Measurements from ENCODE around the gene FAM107B.

FAM107B gene

GRCh38 chr10:14806318-14806717, 31.6 kb upstream of the FAM107B start:
- Histone ChIP-seq H3K4me3 (ENCODE audit: low read depth, low read length) (no peak overlapping the region), H3K27me3 (ENCODE audit: control insufficient read depth, insufficient read depth, low read length) (no peaks in the 10 kb centered on the region), H3K27ac (ENCODE audit: low read depth, low read length) (no peak overlapping the region), H3K9ac (ENCODE audit: low read depth, low read length) (no peak overlapping the region), H3K36me3 (ENCODE audit: control insufficient read depth, insufficient read depth, low read length) (no peaks in the 10 kb centered on the region), H3K4me1 (ENCODE audit: control insufficient read depth, insufficient read depth, low read length) (no peaks in the 10 kb centered on the region), H3K9me3 (ENCODE audit: control insufficient read depth, insufficient read depth, low read length) (no peaks in the 10 kb centered on the region)

- Histone ChIP-seq H3K4me3 (ENCODE audit: low read depth, low read length) (no peak overlapping the region), H3K9ac (ENCODE audit: low read depth, low read length) (no peak overlapping the region), H3K4me1 (ENCODE audit: control insufficient read depth, insufficient read depth, low read length) (no peaks in the 10 kb centered on the region), H3K9me3 (ENCODE audit: control insufficient read depth, insufficient read depth, low read length) (no peaks in the 10 kb centered on the region), H3K36me3 (ENCODE audit: control insufficient read depth, insufficient read depth, low read length) (no peaks in the 10 kb centered on the region), H3K27ac (ENCODE audit: low read depth, low read length) (no peak overlapping the region), H3K27me3 (ENCODE audit: control insufficient read depth, insufficient read depth, low read length) (no peaks in the 10 kb centered on the region)
Measured at GRCh38 chr10:14803827-14804226, 29.1 kb upstream of the FAM107B start.

- Histone ChIP-seq H3K4me3 (ENCODE audit: low read depth, low read length) (no peak overlapping the region), H3K36me3 (ENCODE audit: control insufficient read depth, insufficient read depth, low read length) (no peaks in the 10 kb centered on the region), H3K9me3 (ENCODE audit: control insufficient read depth, insufficient read depth, low read length) (no peaks in the 10 kb centered on the region), H3K27ac (ENCODE audit: low read depth, low read length) (no peak overlapping the region), H3K27me3 (ENCODE audit: control insufficient read depth, insufficient read depth, low read length) (no peaks in the 10 kb centered on the region), H3K4me1 (ENCODE audit: control insufficient read depth, insufficient read depth, low read length) (no peaks in the 10 kb centered on the region), H3K9ac (ENCODE audit: low read depth, low read length) (no peak overlapping the region)
Measured at GRCh38 chr10:14801723-14802122, 27.0 kb upstream of the FAM107B start.

DNA sequence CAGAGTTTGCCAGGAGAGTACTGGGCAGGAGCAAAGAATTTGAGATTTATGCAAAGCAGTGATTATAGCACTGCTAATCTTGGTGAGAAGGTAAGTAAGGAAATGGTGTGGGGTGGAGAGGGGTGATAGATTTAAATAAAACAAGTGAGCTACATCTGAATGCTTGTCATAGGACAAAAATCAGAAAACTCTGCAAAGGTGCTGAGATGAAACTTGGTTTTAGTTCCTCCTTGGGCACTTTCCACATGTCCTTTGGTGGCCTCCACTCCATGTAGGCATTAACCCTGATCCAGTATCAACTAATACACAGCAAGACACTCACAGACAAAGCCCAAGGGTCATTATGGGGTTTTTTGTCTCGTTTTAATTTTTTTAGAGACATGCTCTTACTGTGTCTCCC, 25.7 kb upstream of the FAM107B start:
- Histone ChIP-seq H3K4me1 (ENCODE audit: control insufficient read depth, insufficient read depth, low read length) (no peaks in the 10 kb centered on the region), H3K27ac (ENCODE audit: low read depth, low read length) (no peak overlapping the region), H3K9ac (ENCODE audit: low read depth, low read length) (no peak overlapping the region), H3K4me3 (ENCODE audit: low read depth, low read length) (no peak overlapping the region), H3K27me3 (ENCODE audit: control insufficient read depth, insufficient read depth, low read length) (no peaks in the 10 kb centered on the region), H3K9me3 (ENCODE audit: control insufficient read depth, insufficient read depth, low read length) (no peaks in the 10 kb centered on the region), H3K36me3 (ENCODE audit: control insufficient read depth, insufficient read depth, low read length) (no peaks in the 10 kb centered on the region)

GRCh38 chr10:14798636-14799035, 23.9 kb upstream of the FAM107B start:
- Histone ChIP-seq H3K27ac (ENCODE audit: low read depth, low read length) (no peak overlapping the region), H3K36me3 (ENCODE audit: control insufficient read depth, insufficient read depth, low read length) (no peaks in the 10 kb centered on the region), H3K9ac (ENCODE audit: low read depth, low read length) (no peak overlapping the region), H3K9me3 (ENCODE audit: control insufficient read depth, insufficient read depth, low read length) (no peaks in the 10 kb centered on the region), H3K27me3 (ENCODE audit: control insufficient read depth, insufficient read depth, low read length) (no peaks in the 10 kb centered on the region), H3K4me3 (ENCODE audit: low read depth, low read length) (no peak overlapping the region), H3K4me1 (ENCODE audit: control insufficient read depth, insufficient read depth, low read length) (no peaks in the 10 kb centered on the region)

DNA sequence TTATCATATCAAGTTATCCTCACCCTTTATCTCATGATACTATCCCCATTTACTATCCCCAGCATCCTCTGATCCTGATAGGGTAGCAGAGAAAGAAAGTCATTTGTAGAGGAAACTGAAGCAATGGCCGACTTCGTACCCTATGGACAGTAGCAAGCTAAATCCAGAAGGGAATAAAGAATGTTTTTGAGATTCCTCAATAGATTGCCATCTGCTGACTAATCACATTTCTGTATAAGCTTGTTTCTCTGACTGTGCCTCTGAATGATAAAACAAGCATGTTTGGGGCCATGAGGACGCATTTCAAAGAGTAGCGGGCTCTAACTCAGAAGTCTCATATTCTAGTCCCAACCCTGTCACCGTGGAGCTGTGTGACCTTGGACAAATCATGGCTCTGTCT, 13.2 kb upstream of the FAM107B start:
- H3K27ac ChIP-seq (ENCODE audit: low read depth, low read length), result no peak overlapping the region
- no peaks in the 10 kb centered on the region for H3K36me3 ChIP-seq (ENCODE audit: control insufficient read depth, insufficient read depth, low read length)
- H3K9ac ChIP-seq (ENCODE audit: low read depth, low read length), result no peak overlapping the region

GRCh38 chr10:14784459-14785055, 9.9 kb upstream of the FAM107B start:
- Histone ChIP-seq H3K36me3 (ENCODE audit: control insufficient read depth, insufficient read depth, low read length) (no peaks in the 10 kb centered on the region), H3K27ac (ENCODE audit: low read depth, low read length) (no peak overlapping the region), H3K4me1 (ENCODE audit: control insufficient read depth, insufficient read depth, low read length) (no peaks in the 10 kb centered on the region), H3K9ac (ENCODE audit: low read depth, low read length) (no peak overlapping the region), H3K27me3 (ENCODE audit: control insufficient read depth, insufficient read depth, low read length) (no peaks in the 10 kb centered on the region), H3K9me3 (ENCODE audit: control insufficient read depth, insufficient read depth, low read length) (no peaks in the 10 kb centered on the region), H3K4me3 (ENCODE audit: low read depth, low read length) (no peak overlapping the region)

More for the DNA sequence above, 13.2 kb upstream of the FAM107B start:
- H3K9me3 ChIP-seq (ENCODE audit: control insufficient read depth, insufficient read depth, low read length), result no peaks in the 10 kb centered on the region
- no peaks in the 10 kb centered on the region for H3K4me1 ChIP-seq (ENCODE audit: control insufficient read depth, insufficient read depth, low read length)
- no peaks in the 10 kb centered on the region for H3K27me3 ChIP-seq (ENCODE audit: control insufficient read depth, insufficient read depth, low read length)
- no peak overlapping the region for H3K4me3 ChIP-seq (ENCODE audit: low read depth, low read length)

DNA sequence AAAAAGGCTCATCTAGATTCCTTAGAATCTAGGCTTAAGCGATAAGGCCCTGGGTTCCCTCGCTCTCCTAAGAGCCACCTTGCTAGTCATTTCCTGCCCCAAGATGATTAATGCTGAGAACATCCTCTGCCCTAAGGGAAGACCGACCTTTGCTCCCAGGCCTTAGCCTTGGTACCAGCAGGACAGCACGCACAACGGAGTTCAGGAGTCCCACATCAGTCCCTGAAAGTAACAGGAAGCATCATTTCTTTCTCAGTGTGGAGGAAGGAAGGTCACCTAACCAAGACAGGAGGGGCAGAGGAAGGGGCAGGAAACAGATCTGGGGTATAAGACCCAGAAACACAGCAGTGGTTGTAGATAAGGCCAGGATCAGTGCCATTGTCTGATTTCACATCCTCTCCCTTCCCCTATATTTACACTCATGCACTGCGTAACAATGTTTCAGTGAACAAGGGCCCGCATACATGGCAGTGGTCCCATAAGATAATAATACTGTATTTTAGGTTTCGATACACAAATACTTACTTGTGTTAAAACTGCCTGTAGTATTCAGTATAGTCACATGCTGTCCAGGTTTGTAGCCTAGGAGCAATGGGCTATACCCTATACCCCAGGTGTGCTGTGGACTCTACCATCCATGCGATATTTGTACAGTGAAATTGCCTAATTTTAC, 8.1 kb upstream of the FAM107B start:
- Histone ChIP-seq H3K27ac (ENCODE audit: low read depth, low read length) (no peak overlapping the region), H3K27me3 (ENCODE audit: control insufficient read depth, insufficient read depth, low read length) (no peaks in the 10 kb centered on the region), H3K36me3 (ENCODE audit: control insufficient read depth, insufficient read depth, low read length) (no peaks in the 10 kb centered on the region), H3K9ac (ENCODE audit: low read depth, low read length) (no peak overlapping the region), H3K4me1 (ENCODE audit: control insufficient read depth, insufficient read depth, low read length) (no peaks in the 10 kb centered on the region), H3K9me3 (ENCODE audit: control insufficient read depth, insufficient read depth, low read length) (no peaks in the 10 kb centered on the region), H3K4me3 (ENCODE audit: low read depth, low read length) (no peak overlapping the region)

GRCh38 chr10:14781763-14782162, 7.1 kb upstream of the FAM107B start:
- Histone ChIP-seq H3K9ac (ENCODE audit: low read depth, low read length) (no peak overlapping the region), H3K27me3 (ENCODE audit: control insufficient read depth, insufficient read depth, low read length) (no peaks in the 10 kb centered on the region), H3K4me1 (ENCODE audit: control insufficient read depth, insufficient read depth, low read length) (no peaks in the 10 kb centered on the region), H3K9me3 (ENCODE audit: control insufficient read depth, insufficient read depth, low read length) (no peaks in the 10 kb centered on the region), H3K36me3 (ENCODE audit: control insufficient read depth, insufficient read depth, low read length) (no peaks in the 10 kb centered on the region), H3K27ac (ENCODE audit: low read depth, low read length) (no peak overlapping the region), H3K4me3 (ENCODE audit: low read depth, low read length) (no peak overlapping the region)

DNA sequence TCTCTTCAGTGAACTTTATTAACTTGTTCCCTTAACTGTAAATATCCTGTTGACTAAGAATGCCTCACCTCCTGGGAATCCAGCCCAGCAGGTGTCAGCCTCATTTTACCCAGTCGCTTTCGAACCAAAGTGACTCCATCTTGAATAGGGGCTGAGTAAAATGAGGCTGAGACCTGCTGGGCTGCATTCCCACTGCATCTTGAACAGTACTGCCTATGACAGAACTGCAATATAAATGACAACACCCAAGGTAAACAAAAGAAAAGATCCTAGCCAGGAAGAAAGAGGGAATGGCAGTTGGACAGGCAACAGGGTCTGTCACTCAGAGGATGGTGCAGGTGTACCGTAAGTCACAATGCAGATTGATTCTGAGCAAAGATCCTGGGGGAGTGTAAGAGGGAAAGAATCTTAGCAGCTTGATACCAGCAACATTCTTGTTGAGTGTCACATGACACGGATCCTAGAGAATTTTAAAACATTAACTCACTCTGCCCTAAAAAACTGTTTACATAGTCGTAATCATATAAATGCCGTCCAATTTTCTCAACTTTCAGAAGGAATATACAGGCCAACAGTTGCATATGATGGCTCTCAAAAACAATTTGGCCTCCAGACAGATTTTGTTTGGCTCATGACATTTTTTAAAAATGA, 4.4 kb upstream of the FAM107B start:
- Histone ChIP-seq H3K9ac (ENCODE audit: low read depth, low read length) (no peak overlapping the region), H3K27ac (ENCODE audit: low read depth, low read length) (no peak overlapping the region), H3K4me3 (ENCODE audit: low read depth, low read length) (no peak overlapping the region), H3K27me3 (ENCODE audit: control insufficient read depth, insufficient read depth, low read length) (no peaks in the 10 kb centered on the region), H3K36me3 (ENCODE audit: control insufficient read depth, insufficient read depth, low read length) (no peaks in the 10 kb centered on the region), H3K9me3 (ENCODE audit: control insufficient read depth, insufficient read depth, low read length) (no peaks in the 10 kb centered on the region), H3K4me1 (ENCODE audit: control insufficient read depth, insufficient read depth, low read length) (no peaks in the 10 kb centered on the region)

GRCh38 chr10:14776546-14776945, 1.8 kb upstream of the FAM107B start:
- Histone ChIP-seq H3K9ac (ENCODE audit: low read depth, low read length) (no peak overlapping the region), H3K9me3 (ENCODE audit: control insufficient read depth, insufficient read depth, low read length) (no peaks in the 10 kb centered on the region), H3K27ac (ENCODE audit: low read depth, low read length) (no peak overlapping the region), H3K4me1 (ENCODE audit: control insufficient read depth, insufficient read depth, low read length) (no peaks in the 10 kb centered on the region), H3K36me3 (ENCODE audit: control insufficient read depth, insufficient read depth, low read length) (no peaks in the 10 kb centered on the region), H3K27me3 (ENCODE audit: control insufficient read depth, insufficient read depth, low read length) (no peaks in the 10 kb centered on the region), H3K4me3 (ENCODE audit: low read depth, low read length) (no peak overlapping the region)
